A673 (cell line): ENCODE measurements around the gene C17orf67.

Source experiments
- CTCF ChIP-seq: fragments of 300-800, 200-600 bp; sonication (generic); conservative IDR thresholded peaks from 2 replicates; pipeline ENCODE4 v1.5.1; 2017; ENCODE audit warnings: low read depth, mild to moderate bottlenecking, antibody characterized with exemption, low read length, moderate library complexity, mixed read lengths
- EZH2 ChIP-seq: fragments of 200-600 bp; sonication (generic); IDR thresholded peaks from 2 replicates; pipeline ENCODE4 v1.6.1; 2017; ENCODE audit warnings: borderline replicate concordance, low read depth, mild to moderate bottlenecking, mixed read lengths, antibody characterized with exemption, low read length; ENCODE audit not compliant: poor library complexity, severe bottlenecking

GRCh38 chr17:56778898-56779297, 54.8 kb downstream of the C17orf67 start:
- TF ChIP-seq CTCF (no peak), EZH2 (no peak)
